Breast epithelium (tissue), 3 donors: Measurements from ENCODE around the gene CYP2B6.
"Not testable (repeated sequence)": the region's sequence is repeated elsewhere in the genome, so short reads cannot be mapped to it uniquely, and the experiment has no call there.

Experiments
- CTCF ChIP-seq, 3 donors: fragments of 450-650 bp; IDR thresholded peaks; one replicate each; pipeline ENCODE4 v1.5.1; 2016 to 2017; ENCODE audit warnings: antibody characterized with exemption in 3 of 3, mild to moderate bottlenecking in 3 of 3, moderate library complexity in 3 of 3
- POLR2A ChIP-seq: fragments of 450-650 bp; IDR thresholded peaks from one replicate; pipeline ENCODE4 v1.6.1; 2016; ENCODE audit warnings: antibody characterized with exemption, mild to moderate bottlenecking, moderate library complexity

GRCh38 chr19:40965351-40965750 lies 25.7 kb upstream of the CYP2B6 start:
- not testable (repeated sequence) for TF ChIP-seq POLR2A; CTCF (IDR thresholded peaks at IDR 0.05)
